D341Med (cell line): ENCODE data around the gene PBX3.
"Not testable (repeated sequence)": the region's sequence is repeated elsewhere in the genome, so short reads cannot be mapped to it uniquely, and the experiment has no call there.

Experiments used
- DNase-seq: peaks from one replicate; pipeline ENCODE4 v3.0.0; 2012; ENCODE audit warnings: low spot score

PBX3 gene

GRCh38 chr9:125749287-125749935 lies 2.2 kb downstream of the PBX3 start:
- no peak for DNase-seq

DNA sequence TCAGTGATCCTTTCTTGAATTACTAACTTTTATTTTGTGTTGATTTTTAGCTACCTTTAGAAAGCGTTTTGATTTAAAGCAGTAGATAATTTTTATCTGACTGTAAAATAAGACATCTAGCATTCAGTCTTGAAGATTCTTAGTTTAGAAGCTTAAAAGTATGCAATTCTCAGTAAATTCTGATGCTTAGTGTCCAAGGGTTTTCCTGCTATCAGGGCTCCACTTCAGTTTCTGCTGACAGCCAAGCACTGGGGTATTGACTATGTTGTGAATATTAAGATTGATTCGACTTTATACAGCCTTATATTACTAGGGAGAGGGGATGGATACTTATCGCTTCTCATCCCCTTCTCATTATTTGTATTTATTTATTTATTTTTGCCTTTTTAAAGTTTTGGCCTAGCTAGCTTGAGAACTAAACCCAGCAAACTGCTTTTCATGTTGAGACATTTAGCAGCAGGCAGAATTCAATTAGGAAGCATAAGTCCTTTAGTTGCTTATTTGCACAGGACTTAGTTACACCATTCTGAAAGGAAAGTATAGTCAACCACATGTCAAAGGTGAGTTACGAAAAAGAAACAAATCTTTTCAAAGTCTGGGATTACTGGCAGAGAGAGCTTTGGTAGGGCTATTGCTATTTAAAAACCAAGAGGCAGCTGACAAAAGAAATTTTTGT lies 2.9 kb downstream of the PBX3 start:
- no peak for DNase-seq

DNA sequence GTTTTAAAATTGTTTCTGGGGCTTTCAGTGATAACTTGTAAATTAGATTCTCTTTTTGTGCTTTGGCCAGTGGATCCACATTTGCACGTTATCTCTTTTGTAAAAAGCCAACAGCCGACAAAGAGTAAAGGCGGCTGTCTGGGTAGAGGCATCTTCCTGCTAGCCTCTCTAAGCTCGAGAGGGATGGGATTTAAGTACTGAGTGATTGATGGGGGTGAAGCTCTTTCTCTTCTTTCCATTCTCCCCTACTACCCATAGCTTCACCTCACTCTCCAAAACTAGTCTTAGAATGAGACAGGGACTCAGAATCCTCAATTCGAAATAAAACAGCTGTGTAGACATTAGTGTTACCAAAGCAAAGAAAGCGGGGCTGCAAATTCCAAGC lies 3.4 kb downstream of the PBX3 start:
- DNase-seq, result no peak

DNA sequence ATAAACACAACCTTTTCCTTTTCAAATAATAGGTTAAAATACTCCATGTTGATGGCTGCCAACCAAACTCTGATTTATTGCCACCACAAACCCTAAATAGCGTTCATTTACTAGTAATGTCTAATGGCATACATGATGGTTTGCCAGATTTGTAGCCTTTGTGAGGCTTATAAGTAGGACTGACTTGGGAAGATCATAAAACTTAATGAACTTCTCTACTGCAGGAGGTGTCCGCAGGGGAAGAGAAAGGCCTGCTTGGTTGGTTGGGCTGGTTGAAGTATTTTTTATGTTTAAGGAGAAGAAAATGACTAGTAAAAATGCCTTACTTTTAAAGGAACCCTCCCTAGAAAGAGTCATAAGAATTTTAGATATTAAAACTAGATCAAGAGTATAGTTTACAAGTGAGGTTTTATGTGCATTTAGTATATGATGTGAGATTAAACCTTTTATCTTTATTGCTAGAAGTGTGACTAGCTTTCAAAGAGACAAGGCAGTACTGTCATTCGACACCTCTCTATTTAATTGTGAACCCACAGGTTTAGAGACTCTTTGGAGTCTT lies 5.0 kb downstream of the PBX3 start:
- no peak for DNase-seq

DNA sequence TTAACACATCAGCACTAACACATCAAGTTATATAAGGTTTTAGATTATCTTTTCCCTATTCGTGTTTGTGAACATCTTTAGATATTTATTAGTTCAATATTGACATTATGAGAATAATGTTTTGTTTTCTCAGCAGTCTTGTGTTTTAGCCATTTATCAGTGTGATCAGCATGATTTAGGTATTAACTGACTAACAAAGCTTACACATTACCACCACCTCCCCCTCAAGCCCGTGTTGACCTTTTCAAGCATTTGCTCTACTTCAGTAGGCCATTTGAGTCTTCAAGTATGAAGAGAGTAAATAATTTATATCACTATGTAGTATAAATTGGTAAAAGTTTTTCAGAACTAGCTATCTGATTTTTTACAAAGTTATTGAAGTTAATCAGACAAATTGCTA lies 6.9 kb downstream of the PBX3 start:
- DNase-seq, result no peak

- no peak for DNase-seq
These were observed 8.2 kb downstream of the PBX3 start for GRCh38 chr9:125755340-125755739.

GRCh38 chr9:125756518-125756917 lies 9.3 kb downstream of the PBX3 start:
- DNase-seq, result no peak

GRCh38 chr9:125757834-125758233 lies 10.7 kb downstream of the PBX3 start:
- DNase-seq, result no peak

- no peak for DNase-seq
These were observed 12.0 kb downstream of the PBX3 start for GRCh38 chr9:125758986-125759763.

DNA sequence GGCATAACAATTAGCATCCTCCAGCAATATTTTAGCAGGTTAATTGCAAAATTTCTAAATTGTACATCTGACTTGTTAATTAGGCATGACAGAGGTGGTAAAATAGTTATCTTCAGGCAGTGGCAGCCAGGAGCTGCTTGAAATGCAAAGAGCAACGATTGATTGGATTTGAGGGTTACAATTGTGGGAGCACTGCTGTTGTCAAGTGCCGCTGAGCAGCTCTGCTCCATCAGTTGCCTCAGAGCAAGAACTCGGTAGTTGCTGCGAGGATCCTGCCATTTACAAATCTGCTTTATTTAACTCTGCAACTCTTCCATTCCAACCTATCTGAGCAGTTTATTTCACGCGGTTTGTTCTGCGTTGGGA lies 12.6 kb downstream of the PBX3 start:
- DNase-seq, result no peak

GRCh38 chr9:125760537-125760936 lies 13.4 kb downstream of the PBX3 start:
- no peak for DNase-seq

GRCh38 chr9:125761676-125762450 lies 14.7 kb downstream of the PBX3 start:
- DNase-seq, result no peak

DNA sequence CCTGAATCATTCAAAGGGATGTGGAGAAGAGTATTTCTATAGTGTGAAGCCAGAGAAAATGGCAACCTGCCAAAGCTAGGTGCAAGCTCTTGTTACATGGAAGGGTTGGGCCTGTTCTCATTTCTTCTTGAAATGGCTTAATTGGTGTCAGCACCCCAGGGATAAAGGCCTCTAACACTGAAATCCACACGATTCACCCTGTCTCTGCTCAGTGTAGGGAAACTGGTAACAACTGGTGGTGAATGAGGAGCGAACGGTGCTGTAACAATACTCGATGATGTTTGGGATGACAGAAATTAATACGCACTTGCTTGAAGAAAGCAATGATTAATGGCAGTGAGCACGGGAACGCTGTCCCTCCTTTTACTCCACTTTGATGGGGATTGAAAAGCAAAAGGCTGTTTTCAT lies 16.2 kb downstream of the PBX3 start:
- peak; percentile 59 for DNase-seq

- no peak for DNase-seq
These were observed 17.0 kb downstream of the PBX3 start for GRCh38 chr9:125764198-125764597.

GRCh38 chr9:125766468-125767221 lies 19.5 kb downstream of the PBX3 start:
- no peak for DNase-seq

GRCh38 chr9:125767349-125767748 lies 20.2 kb downstream of the PBX3 start:
- DNase-seq, result no peak

DNA sequence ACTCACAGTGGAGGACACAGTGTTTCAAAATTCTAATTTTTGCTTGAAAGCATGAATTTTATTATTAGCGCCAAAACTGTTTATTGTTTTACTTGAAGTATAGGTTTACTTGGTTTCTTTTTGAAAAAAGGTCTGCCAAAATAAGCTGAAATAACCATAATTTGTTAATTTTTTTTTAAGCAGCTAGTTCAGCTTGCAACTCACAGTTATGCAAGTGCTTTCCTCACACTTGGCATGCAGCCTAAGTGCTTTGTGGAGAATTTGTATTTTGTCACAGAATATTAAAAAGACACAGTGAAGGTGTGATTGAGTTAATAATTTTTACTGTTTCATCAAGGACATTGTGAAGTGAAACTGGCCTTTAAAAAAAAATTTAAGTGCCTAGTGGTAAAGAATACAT lies 21.6 kb downstream of the PBX3 start:
- no peak for DNase-seq

- DNase-seq, result no peak
These were observed 23.9 kb downstream of the PBX3 start for GRCh38 chr9:125771037-125771436.

DNA sequence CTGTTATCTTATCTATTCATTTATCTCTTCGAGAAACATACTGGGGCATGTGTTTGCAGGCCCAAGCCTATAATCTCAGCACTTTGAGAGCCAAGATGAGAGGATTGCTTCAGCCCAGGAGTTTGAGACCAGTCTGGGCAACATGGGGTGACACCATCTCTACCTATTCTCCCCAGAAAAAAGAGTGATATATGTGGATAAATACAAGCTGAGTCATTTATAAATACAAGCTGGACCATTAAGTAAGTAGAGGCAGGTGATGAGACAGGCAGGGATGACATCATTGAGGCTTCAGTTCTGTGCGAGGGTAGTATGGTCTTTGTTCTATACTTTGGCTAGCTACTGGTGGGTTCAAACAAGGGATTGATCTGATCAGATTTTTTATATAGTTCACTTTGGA lies 25.6 kb downstream of the PBX3 start:
- DNase-seq, result no peak

- DNase-seq, result no peak
These were observed 26.9 kb downstream of the PBX3 start for GRCh38 chr9:125774106-125774505.

GRCh38 chr9:125776789-125777188 lies 29.6 kb downstream of the PBX3 start:
- DNase-seq, result not testable (repeated sequence)
